Coronary artery (tissue), 2 donors: ENCODE data around the gene GYS1.
A peak's percentile ranks its signal among the peaks of the same experiment; 100 is the strongest.

Experiments
- DNase-seq: peaks from one replicate; pipeline ENCODE4 v3.0.0-alpha.2; 2017; ENCODE audit warnings: low spot score
- H3K27ac ChIP-seq, 2 donors: fragments of 200-600 bp; sonication (generic); one replicate each; pipeline ENCODE4 v1.5.1; 2016 to 2019
- H3K4me3 ChIP-seq: fragments of 200-600 bp; sonication (generic); 2 replicates; pipeline ENCODE4 v1.5.1; 2016; ENCODE audit warnings: mild to moderate bottlenecking, moderate library complexity
- TF ChIP-seq, protein P1 (sequence below): fragments of 200-600 bp; sonication (generic); IDR thresholded peaks from one replicate; pipeline ENCODE4 v1.5.1; 2019; ENCODE audit warnings: antibody characterized with exemption

Gene GYS1

DNA sequence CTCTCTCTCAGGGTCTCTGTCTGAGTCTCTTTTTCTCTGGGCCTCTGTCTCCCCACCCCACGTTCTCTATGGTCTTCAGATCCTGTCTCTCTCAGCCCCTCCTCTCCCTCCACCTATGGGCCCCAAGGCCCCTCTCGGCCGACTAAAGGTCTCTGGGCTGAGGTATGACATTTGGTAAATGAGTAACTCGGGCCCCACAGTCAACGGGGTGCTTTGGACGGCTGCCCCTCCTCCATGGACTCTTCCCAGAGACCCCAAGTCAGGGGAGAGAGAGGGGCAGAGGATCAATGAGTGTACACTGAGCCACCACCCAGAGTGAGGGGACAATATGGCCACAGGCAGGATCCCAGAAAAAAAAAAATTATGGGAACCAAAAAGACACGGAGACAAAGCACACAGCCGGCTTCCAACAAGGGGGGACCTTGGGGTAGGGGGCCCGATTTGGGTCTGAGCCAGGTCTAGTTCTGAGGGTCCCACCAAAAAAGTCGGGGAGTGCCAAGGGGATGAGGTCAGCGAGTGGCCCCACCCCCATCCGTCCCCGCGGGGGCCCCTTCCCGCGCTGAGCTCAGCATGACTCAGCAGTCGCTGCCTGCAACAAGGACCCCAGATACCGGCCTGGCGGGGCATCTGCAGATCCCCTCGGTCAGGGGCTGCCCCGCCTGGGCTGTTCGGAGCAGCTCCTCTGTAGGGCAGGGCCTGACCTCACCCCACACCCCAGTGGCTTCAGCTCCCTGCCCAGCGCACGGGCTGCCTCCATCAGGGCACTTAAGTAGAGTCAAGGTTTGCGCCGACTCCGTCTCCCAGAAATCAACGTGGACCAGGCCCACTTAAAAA is 29.5 kb downstream of the GYS1 start:
- TF ChIP-seq, protein P1, sequence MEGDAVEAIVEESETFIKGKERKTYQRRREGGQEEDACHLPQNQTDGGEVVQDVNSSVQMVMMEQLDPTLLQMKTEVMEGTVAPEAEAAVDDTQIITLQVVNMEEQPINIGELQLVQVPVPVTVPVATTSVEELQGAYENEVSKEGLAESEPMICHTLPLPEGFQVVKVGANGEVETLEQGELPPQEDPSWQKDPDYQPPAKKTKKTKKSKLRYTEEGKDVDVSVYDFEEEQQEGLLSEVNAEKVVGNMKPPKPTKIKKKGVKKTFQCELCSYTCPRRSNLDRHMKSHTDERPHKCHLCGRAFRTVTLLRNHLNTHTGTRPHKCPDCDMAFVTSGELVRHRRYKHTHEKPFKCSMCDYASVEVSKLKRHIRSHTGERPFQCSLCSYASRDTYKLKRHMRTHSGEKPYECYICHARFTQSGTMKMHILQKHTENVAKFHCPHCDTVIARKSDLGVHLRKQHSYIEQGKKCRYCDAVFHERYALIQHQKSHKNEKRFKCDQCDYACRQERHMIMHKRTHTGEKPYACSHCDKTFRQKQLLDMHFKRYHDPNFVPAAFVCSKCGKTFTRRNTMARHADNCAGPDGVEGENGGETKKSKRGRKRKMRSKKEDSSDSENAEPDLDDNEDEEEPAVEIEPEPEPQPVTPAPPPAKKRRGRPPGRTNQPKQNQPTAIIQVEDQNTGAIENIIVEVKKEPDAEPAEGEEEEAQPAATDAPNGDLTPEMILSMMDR: no peak

DNA sequence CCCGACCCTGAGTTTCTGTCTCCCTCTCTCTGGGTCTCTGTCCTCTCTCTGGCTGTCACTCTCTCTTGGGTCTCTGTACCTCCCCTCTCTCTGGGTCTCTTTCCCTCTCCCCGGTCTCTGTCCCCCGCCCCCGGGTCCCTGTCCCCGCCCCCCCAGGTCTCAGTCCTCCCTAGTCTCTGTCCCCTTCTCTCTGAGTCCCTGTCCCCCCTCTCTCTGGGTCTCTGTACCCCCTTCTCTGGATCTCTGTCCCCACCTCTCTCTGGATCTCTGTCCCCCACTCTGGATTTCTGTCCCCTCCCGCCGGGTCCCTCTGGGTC is 30.3 kb downstream of the GYS1 start:
- peak overlapping the region; percentile 93 to 94 for H3K27ac ChIP-seq
- H3K4me3 ChIP-seq: no peak overlapping the region
- DNase-seq: no peak
- TF ChIP-seq, protein P1: no peak

More for the DNA sequence above, 29.5 kb downstream of the GYS1 start:
- peak overlapping the region; percentile 93 to 94 for H3K27ac ChIP-seq
- DNase-seq: peak; percentile 89
- peak overlapping the region; percentile 87 for H3K4me3 ChIP-seq

DNA sequence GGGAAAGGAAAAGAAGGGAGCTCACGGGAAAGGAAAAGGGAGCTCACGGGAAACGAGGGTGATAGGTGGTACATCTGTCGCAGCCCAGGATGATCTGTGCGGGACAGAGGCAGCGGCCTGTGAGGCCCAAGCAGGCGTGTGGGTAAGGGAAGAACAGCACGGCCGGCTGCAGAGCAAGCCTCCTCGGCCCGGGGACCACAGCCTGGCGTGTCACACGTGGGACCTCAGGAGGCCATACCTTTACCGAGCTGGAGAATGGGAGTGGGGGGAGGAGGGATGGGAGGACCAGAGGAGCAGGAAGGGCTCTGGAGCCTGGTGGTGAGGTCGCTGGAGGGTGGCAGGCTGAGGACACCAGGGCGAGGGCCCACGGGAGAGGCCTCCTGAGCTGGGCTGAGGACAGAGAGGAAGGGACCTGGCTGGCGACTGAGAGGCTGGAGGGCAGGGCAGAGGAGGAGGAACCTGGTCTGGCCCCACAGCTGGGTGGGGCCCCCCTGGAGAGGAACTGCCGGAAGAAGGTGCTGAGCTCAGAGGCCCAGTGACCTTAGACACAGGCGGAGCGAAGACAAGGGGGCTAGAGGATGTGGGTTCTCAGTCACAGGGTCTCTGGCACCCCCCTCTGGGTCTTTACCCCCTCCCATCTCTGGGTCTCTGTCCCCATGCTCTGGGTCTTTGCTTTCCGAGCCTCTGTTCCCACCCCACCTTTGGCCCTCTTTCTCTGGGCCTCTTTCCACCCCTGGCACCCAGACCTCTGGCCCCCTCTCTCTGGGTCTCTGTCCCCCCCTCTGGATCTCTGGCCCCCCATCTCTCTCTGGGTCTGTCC is 30.9 kb downstream of the GYS1 start:
- no peak for DNase-seq
- peak overlapping the region; percentile 93 to 94 for H3K27ac ChIP-seq
- H3K4me3 ChIP-seq: no peak overlapping the region
- TF ChIP-seq, protein P1: no peak

DNA sequence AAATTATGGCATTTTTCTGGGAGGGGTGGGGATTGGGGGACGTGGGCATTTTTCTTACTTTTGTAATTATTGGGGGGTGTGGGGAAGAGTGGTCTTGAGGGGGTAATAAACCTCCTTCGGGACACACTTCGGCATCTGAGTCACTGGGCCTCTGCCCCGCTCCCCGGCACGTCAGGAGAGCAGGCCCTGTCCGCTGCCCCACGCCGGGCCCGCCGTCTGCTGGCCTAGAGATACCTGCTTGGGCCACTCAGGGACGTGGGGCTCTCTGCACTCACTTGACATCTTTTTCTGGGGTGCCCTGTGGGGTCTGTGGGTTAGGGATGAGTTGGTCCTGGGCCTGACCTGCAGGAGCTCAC is 31.5 kb downstream of the GYS1 start:
- no peak for DNase-seq
- H3K27ac ChIP-seq: peak overlapping the region; percentile 7 to 94
- TF ChIP-seq, protein P1: no peak
- H3K4me3 ChIP-seq: no peak overlapping the region

DNA sequence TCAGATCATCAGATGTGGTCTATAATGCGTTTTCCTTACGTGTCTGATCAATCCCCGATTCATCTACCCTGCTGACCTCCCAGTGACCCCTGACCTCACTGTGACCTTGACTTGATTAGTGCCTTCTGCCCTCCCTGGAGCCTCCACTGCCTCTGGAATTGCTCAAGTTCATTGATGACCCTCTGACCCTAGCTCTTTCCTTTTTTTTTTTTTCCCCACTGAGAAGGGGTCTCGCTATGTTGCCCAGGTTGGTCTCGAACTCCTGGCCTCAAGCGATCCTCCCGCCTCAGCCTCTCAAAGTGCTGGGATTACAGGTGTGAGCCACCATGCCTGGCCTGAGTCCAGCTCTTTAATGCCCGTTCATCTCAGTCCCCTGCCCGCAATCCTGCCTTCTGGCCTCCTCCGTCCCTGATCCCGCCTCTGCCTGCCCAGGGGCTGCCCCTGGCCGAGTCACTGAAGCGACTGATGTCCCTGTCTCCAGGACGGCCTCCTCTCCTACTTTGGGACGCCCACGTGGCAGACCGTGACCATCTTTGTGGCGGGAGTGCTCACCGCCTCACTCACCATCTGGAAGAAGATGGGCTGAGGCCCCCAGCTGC is 32.0 kb downstream of the GYS1 start:
- TF ChIP-seq, protein P1: no peak
- H3K4me3 ChIP-seq: no peak overlapping the region
- peak overlapping the region in 1 of 2 donors; percentile 7 for H3K27ac ChIP-seq
- no peak for DNase-seq

DNA sequence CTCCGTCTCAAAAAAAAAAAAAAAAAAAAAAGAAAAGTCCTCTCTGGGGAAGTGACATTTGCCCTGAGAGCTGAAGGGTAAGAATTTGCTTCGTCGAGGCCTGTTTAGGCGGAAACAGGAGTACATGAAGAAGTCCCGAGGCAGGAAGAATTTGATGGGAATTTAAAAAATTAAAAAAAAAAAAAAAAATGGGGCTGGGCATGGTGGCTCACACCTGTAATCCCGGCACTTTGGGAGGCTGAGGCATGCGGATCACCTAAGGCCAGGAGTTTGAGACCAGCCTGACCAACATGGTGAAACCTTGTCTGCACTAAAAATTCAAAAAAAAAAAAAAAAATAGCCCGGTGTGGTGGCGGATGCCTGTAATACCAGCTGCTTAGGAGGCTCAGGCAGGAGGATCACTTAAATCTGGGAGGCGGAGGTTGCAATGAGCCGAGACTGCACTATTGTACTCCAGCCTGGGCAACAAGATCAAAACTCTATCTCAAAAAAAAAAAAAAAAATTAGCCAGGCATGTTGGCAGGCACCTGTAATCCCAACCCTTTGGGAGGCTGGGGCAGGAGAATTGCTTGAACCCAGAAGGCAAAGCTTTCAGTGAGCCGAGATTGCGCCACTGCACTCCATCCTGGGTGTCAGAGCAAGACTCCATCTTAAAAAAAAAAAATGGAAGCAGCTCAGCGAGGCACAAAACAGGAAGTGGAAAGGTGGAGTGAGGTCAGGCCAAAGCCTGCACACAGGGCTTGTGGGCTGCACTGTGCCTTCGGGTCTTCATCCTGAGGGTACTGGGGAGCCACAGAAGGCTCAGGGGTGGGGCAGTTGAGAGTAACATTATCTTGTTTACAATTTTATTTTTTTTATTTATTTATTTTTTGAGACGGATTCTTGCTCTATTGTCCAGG is 33.5 kb downstream of the GYS1 start:
- no peak overlapping the region for H3K27ac ChIP-seq

More for the DNA sequence above, 33.5 kb downstream of the GYS1 start:
- no peak for DNase-seq
- TF ChIP-seq, protein P1: no peak
- H3K4me3 ChIP-seq: no peak overlapping the region
